K562 (cell line): ENCODE measurements around the gene TUBB2A. TPM values are rescaled to one million over a fixed set of nuclear protein-coding genes. Genes with fewer than 3 reads are reported as not detected.

Experiments
- ARID1B ChIP-seq: fragments of 450-650 bp; IDR thresholded peaks from 2 replicates; pipeline ENCODE4 v1.6.1; 2016; ENCODE audit warnings: antibody characterized with exemption, mild to moderate bottlenecking, inconsistent platforms
- BCLAF1 ChIP-seq, 2 experiments: fragments of 450-650 bp in 1 of 2; IDR thresholded peaks; 2 replicates each; pipeline ENCODE4 v1.6.1; 2011 to 2017; ENCODE audit warnings: low read depth in 2 of 2, antibody characterized with exemption in 1 of 2, borderline replicate concordance in 1 of 2, low read length in 1 of 2, mild to moderate bottlenecking in 1 of 2, mixed read lengths in 1 of 2; ENCODE audit not compliant: control insufficient read depth in 1 of 2
- CCNT2 ChIP-seq: IDR thresholded peaks from 2 replicates; pipeline ENCODE4 v1.6.1; 2011; ENCODE audit warnings: borderline replicate concordance, low read depth, mild to moderate bottlenecking, moderate library complexity, mixed read lengths, low read length; ENCODE audit not compliant: insufficient read length; ENCODE audit errors: extremely low read depth
- FOXA3 ChIP-seq, 2 experiments: fragments of 450-650 bp in 1 of 2; sonication (generic) in 1 of 2; formaldehyde crosslinking; IDR thresholded peaks in 1 of 2; conservative IDR thresholded peaks in 1 of 2; 2 replicates each; pipeline versions ENCODE4 v1.4.0 to v1.8.0; 2020 to 2022; ENCODE audit warnings: mild to moderate bottlenecking in 2 of 2, missing genetic modification reagents in 1 of 2
- GABPB2 ChIP-seq: fragments of 250-450 bp; sonication (Bioruptor Pico); conservative IDR thresholded peaks from 2 replicates; pipeline ENCODE4 v1.5.1; 2021; ENCODE audit warnings: mild to moderate bottlenecking
- LARP7 ChIP-seq: fragments of 450-650 bp; IDR thresholded peaks from 2 replicates; pipeline ENCODE4 v1.6.1; 2016
- MEF2D ChIP-seq: conservative IDR thresholded peaks from 2 replicates; pipeline ENCODE4 v1.6.1; 2016; ENCODE audit warnings: low read depth, missing genetic modification characterization, missing compliant biosample characterization
- NR1H2 ChIP-seq: sonication (generic); formaldehyde crosslinking; IDR thresholded peaks from 2 replicates; pipeline ENCODE4 v1.4.0; 2020; ENCODE audit warnings: mild to moderate bottlenecking, missing genetic modification reagents
- PTTG1 ChIP-seq: fragments of 450-650 bp; IDR thresholded peaks from 2 replicates; pipeline ENCODE4 v1.6.1; 2016; ENCODE audit warnings: low read depth, mild to moderate bottlenecking, missing genetic modification characterization, missing compliant biosample characterization
- RAD21 ChIP-seq, 2 experiments: fragments of 250-450 bp in 1 of 2; fragments of 450-650 bp in 1 of 2; sonication (Bioruptor Pico) in 1 of 2; formaldehyde crosslinking in 1 of 2; IDR thresholded peaks in 1 of 2; conservative IDR thresholded peaks in 1 of 2; 2 replicates each; pipeline versions ENCODE4 v1.4.0 to v1.8.0; 2020 to 2022; ENCODE audit warnings: mild to moderate bottlenecking in 2 of 2, moderate library complexity in 1 of 2
- RBM17 ChIP-seq: fragments of 200-400 bp; formaldehyde crosslinking; IDR thresholded peaks from 2 replicates; pipeline ENCODE4 v1.6.1; 2017; ENCODE audit warnings: low read depth, mild to moderate bottlenecking, low read length, borderline replicate concordance
- RBM34 ChIP-seq: fragments of 200-400 bp; formaldehyde crosslinking; IDR thresholded peaks from 2 replicates; pipeline ENCODE4 v1.6.1; 2018; ENCODE audit warnings: low read length, borderline replicate concordance; ENCODE audit not compliant: insufficient read depth
- ZNF175 ChIP-seq: fragments of 200-800 bp; sonication (Bioruptor generic); IDR thresholded peaks from 2 replicates; pipeline ENCODE4 v1.6.1; 2016; ENCODE audit warnings: low read depth, mild to moderate bottlenecking, missing genetic modification characterization, missing compliant biosample characterization
- ZNF77 ChIP-seq: fragments of 250-450 bp; sonication (Bioruptor Pico); IDR thresholded peaks from 2 replicates; pipeline ENCODE4 v1.5.0; 2020
- polyA plus RNA-seq, 8 experiments: library from polyadenylated mRNA; depleted of rRNA in 4 of 8; stranded (reverse) in 5 of 8; unstranded in 3 of 8; fragments of >200 nt; fragmentation: Nextera tagmentation in 2 of 8; fragmentation: Illumina TruSeq in 1 of 8; extraction: Ambion mirVana in 2 of 8; extraction: Trizol in 1 of 8; gene quantifications; 2 replicates each; pipeline versions ENCODE4 v1.2.1 to v1.2.3, GENCODE V29; 2011 to 2014; ENCODE audit warnings: inconsistent platforms in 1 of 8, missing spikeins in 1 of 8
- total RNA-seq, 7 experiments: library from RNA; depleted of rRNA in 6 of 7; stranded (reverse); fragments of >200 nt in 6 of 7; fragmentation: Illumina TruSeq in 2 of 7; extraction: Trizol in 2 of 7; gene quantifications; 2 replicates each; pipeline versions ENCODE4 v1.2.1 to v1.2.3, GENCODE V29; 2011 to 2021; ENCODE audit warnings: low replicate concordance in 1 of 7

Gene TUBB2A
- total and polyA plus RNA-seq, 9 of the 15 experiments (the other 6 are each of a cell fraction or from before 2014, with no cell fraction given): 3.6 to 92.1 (median 45.6) TPM

GRCh38 chr6:3165631-3166534, 8.5 kb upstream of the TUBB2A start (continued):
- no peak for TF ChIP-seq FOXA3 (CRISPR knock-in tag; conservative IDR thresholded peaks at IDR 0.05 in 1 of 2, IDR thresholded peaks at IDR 0.05 in 1 of 2)
- no peak for TF ChIP-seq MEF2D
- peak; percentile 76 for TF ChIP-seq ARID1B
- no peak for TF ChIP-seq CCNT2
- peak; percentile 57; the same call in 1 of the 2 replicates for TF ChIP-seq ZNF175 (CRISPR knock-in tag)
- TF ChIP-seq ZNF77: no peak
- no peak for TF ChIP-seq BCLAF1 (IDR thresholded peaks at IDR 0.05; ENCODE audit: borderline replicate concordance in 1 of 2, control insufficient read depth in 1 of 2, low read depth in 2 of 2, low read length in 1 of 2)
- TF ChIP-seq GABPB2 (CRISPR knock-in tag): no peak
- no peak for TF ChIP-seq RBM17
- TF ChIP-seq RBM34: no peak
- no peak for TF ChIP-seq LARP7
- TF ChIP-seq PTTG1 (tag): no peak
- TF ChIP-seq RAD21 (CRISPR knock-in tag; conservative IDR thresholded peaks at IDR 0.05 in 1 of 2, IDR thresholded peaks at IDR 0.05 in 1 of 2): no peak
- no peak for TF ChIP-seq NR1H2 (CRISPR knock-in tag)
